Right lobe of liver (tissue), 6 donors: Measurements from ENCODE around the gene YKT6. TPM values are rescaled to one million over a fixed set of nuclear protein-coding genes. Genes with fewer than 3 reads are reported as not detected.

Experiments
- ATAC-seq, 4 donors: fragments of 200-7000 bp; cut with Tn5 transposase; one replicate each; pipeline ENCODE4 v1.9.1; 2020; ENCODE audit warnings: mild to moderate bottlenecking in 4 of 4, moderate library complexity in 4 of 4
- DNase-seq, 3 donors: peaks; one replicate each; pipeline ENCODE4 v3.0.0-alpha.2; 2020
- H3K27ac ChIP-seq, 3 donors: fragments of 200-600 bp; one replicate each; pipeline ENCODE4 v1.8.0; 2022
- H3K27me3 ChIP-seq, 2 donors: fragments of 200-600 bp; one replicate each; pipeline ENCODE4 v1.8.0; 2022
- H3K36me3 ChIP-seq, 4 donors: fragments of 200-600 bp; sonication (generic) in 1 of 4; one replicate each; pipeline versions ENCODE4 v1.5.1 to v1.8.0; 2017 to 2022; ENCODE audit warnings: control low read depth in 1 of 4
- H3K4me1 ChIP-seq, 4 donors: fragments of 200-600 bp; sonication (generic) in 1 of 4; one replicate each; pipeline versions ENCODE4 v1.5.1 to v1.8.0; 2017 to 2022; ENCODE audit warnings: control low read depth in 1 of 4
- H3K4me3 ChIP-seq, 3 donors: fragments of 200-600 bp; one replicate each; pipeline ENCODE4 v1.8.0; 2022
- H3K9me3 ChIP-seq, 4 donors: fragments of 200-600 bp; sonication (generic) in 1 of 4; one replicate each; pipeline versions ENCODE4 v1.5.1 to v1.8.0; 2017 to 2022; ENCODE audit warnings: control low read depth in 1 of 4
- CTCF ChIP-seq, 4 donors: fragments of 200-600 bp in 3 of 4; fragments of 450-650 bp in 1 of 4; IDR thresholded peaks; one replicate each; pipeline versions ENCODE4 v1.5.1 to v1.8.0; 2016 to 2022; ENCODE audit warnings: antibody characterized with exemption in 4 of 4, mild to moderate bottlenecking in 2 of 4
- POLR2A ChIP-seq: fragments of 450-650 bp; IDR thresholded peaks from one replicate; pipeline ENCODE4 v1.6.1; 2017; ENCODE audit warnings: antibody characterized with exemption, mild to moderate bottlenecking
- WGBS: methylation state at CpG from one replicate; pipeline ENCODE4 v1.1.6; 2018; ENCODE audit warnings: low coverage, low lambda C conversion rate; ENCODE audit not compliant: insufficient coverage; ENCODE audit errors: missing lambda C conversion rate; 5-methylcytosine and 5-hydroxymethylcytosine counted together
- intact Hi-C, 2 donors: fragments of 100-400 bp; cut with DNase I; formaldehyde crosslinking; loops; one replicate each; pipeline versions ENCODE4 v1.11.2 to v1.14.1; 2022
- total RNA-seq, 6 experiments: library from RNA; depleted of rRNA in 2 of 6; stranded (reverse); fragments of >200 nt in 2 of 6; fragmentation: NEBNext Ultra II Directional in 3 of 6; extraction: Animal tissue kit (Norgen Biotek cat#: 25700) in 3 of 6; gene quantifications; one replicate each; pipeline versions ENCODE4 v1.1.0 to v1.2.4, GENCODE V29; 2016 to 2023
- donor health status: DM: no; HTN: yes; CAD: no.
- donor health status: DM: no; HTN: no; CAD: no.
- donor health status: DM: no; HTN: no; CAD: no.
- donor health status: DM: no; HTN: yes; CAD: no.
- donor health status: DM: no; HTN: yes; CAD: no.

The YKT6 gene
- total RNA-seq, 6 experiments from 2014 or later, result 15.0 to 23.8 (median 19.2) TPM

GRCh38 chr7:44221231-44221791 lies 20.5 kb downstream of the YKT6 start:
- H3K36me3 ChIP-seq, result no peaks in the 10 kb centered on the region
- H3K9me3 ChIP-seq, result no peaks in the 10 kb centered on the region
- H3K27ac ChIP-seq, result no peak overlapping the region
- H3K4me1 ChIP-seq, result no peaks in the 10 kb centered on the region
- TF ChIP-seq POLR2A (no peak), CTCF (IDR thresholded peaks at IDR 0.05) (no peak)
- no peaks in the 10 kb centered on the region for H3K27me3 ChIP-seq
- DNase-seq (peak in 2 of 3 donors; percentile 19 to 46), ATAC-seq (no peak)
- no peak overlapping the region for H3K4me3 ChIP-seq
- WGBS, result 77% methylated on average over 9 of the region's 30 CpGs
- intact Hi-C loops, result no loop called here

- H3K4me1 ChIP-seq, result no peaks in the 10 kb centered on the region
- no peaks in the 10 kb centered on the region for H3K9me3 ChIP-seq
- no peaks in the 10 kb centered on the region for H3K36me3 ChIP-seq
- 60% methylated on average over 1 of the region's 11 CpGs for WGBS
- ATAC-seq, result no peak
- no peak overlapping the region for H3K27ac ChIP-seq
- intact Hi-C loops, result no loop called here
- TF ChIP-seq CTCF (IDR thresholded peaks at IDR 0.05) (no peak), POLR2A (no peak)
- H3K4me3 ChIP-seq, result no peak overlapping the region
- no peaks in the 10 kb centered on the region for H3K27me3 ChIP-seq
- DNase-seq, result peak in 2 of 3 donors; percentile 3 to 29
These were observed 21.3 kb downstream of the YKT6 start for GRCh38 chr7:44222074-44222473.

- peak in 2 of 3 donors; percentile 10 to 44 for DNase-seq
- no peaks in the 10 kb centered on the region for H3K36me3 ChIP-seq
- 90% methylated on average over 9 of the region's 11 CpGs for WGBS
- intact Hi-C loops, result no loop called here
- H3K27me3 ChIP-seq, result no peaks in the 10 kb centered on the region
- H3K4me3 ChIP-seq, result no peak overlapping the region
- no peaks in the 10 kb centered on the region for H3K4me1 ChIP-seq
- no peaks in the 10 kb centered on the region for H3K9me3 ChIP-seq
- ATAC-seq, result no peak
- TF ChIP-seq CTCF (IDR thresholded peaks at IDR 0.05) (no peak), POLR2A (no peak)
- H3K27ac ChIP-seq, result no peak overlapping the region
These were observed 22.0 kb downstream of the YKT6 start for GRCh38 chr7:44222776-44223261.

- ATAC-seq (no peak), DNase-seq (peak in 2 of 3 donors; percentile 10 to 20)
- Histone ChIP-seq H3K4me1 (no peaks in the 10 kb centered on the region), H3K36me3 (no peaks in the 10 kb centered on the region), H3K27ac (no peak overlapping the region), H3K27me3 (no peaks in the 10 kb centered on the region), H3K4me3 (no peak overlapping the region), H3K9me3 (no peaks in the 10 kb centered on the region)
- intact Hi-C loops, result no loop called here
- TF ChIP-seq CTCF (IDR thresholded peaks at IDR 0.05) (no peak), POLR2A (no peak)
- WGBS, result 100% methylated on average over 1 of the region's 5 CpGs
These were observed 22.7 kb downstream of the YKT6 start for GRCh38 chr7:44223362-44224079.
